AG04449 (cell line): ENCODE results near the gene TCIRG1.
A peak's percentile ranks its signal among the peaks of the same experiment; 100 is the strongest.

Experiments used
- CTCF ChIA-PET: fragments of 350-600 bp; formaldehyde crosslinking; extraction: SDS; loops from one replicate; lab custom pipeline; 2021; ENCODE audit warnings: antibody characterized with exemption; lab: Yijun Ruan, JAX
- POLR2A ChIA-PET: fragments of 400-600, 350-600 bp; formaldehyde crosslinking; extraction: SDS; loops from one replicate; lab custom pipeline; 2020; ENCODE audit warnings: antibody characterized with exemption, inconsistent platforms; lab: Yijun Ruan, JAX
- DNase-seq: peaks from one replicate; pipeline ENCODE4 v3.0.0-alpha.2; 2010; ENCODE audit warnings: low read depth, low spot score
- H3K4me3 ChIP-seq: 2 replicates; pipeline ENCODE4 v1.5.1; 2011; ENCODE audit warnings: low read depth, mild to moderate bottlenecking, control low read depth, low read length
- TF ChIP-seq, protein P1 (sequence below): IDR thresholded peaks from one replicate; pipeline ENCODE4 v1.5.1; 2011; ENCODE audit warnings: mild to moderate bottlenecking, moderate library complexity, low read length, control low read depth, inconsistent platforms; ENCODE audit not compliant: insufficient read depth; ENCODE audit errors: missing control alignments

Gene TCIRG1

DNA sequence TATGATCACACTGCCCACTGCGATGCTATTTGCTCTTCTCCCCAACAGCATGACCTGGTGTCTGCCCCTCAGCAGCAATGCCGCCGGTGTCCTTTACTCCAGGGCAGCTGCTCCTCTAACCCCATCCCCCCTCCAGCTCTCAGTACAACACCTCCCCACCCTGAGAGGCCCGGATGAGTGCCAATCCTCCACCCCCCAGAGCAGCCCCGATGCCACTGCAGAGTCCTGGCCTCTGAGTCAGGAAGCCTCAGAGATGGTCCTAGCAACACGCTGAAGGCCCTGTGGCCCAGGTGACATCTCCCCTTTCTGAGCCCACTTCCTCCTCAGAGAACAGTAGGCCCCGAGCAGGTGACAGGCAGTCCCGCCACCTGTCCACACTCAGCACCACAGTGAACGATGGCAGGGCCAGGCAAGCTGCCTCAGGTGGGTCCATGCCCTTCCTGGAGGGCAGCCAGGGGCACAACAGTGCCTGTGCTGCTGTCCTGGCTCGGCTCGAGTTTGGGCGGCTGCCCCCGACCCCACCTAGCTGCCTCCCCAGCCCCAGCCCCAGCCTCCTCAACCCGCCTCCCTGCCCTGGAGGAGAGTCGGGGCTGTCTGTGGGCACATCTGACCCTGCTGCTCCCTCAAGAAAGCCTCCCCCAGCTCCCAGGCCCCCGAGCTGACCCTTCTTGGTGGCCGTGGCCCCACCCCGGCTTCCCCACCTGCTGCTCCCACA is 12.3 kb upstream of the TCIRG1 start:
- POLR2A ChIA-PET, result interaction anchor here (0.6 to 1.0 kb wide), 3 partner anchors 12 to 352 kb away, joined by 3 to 4 read pairs (median 3); no protein-coding TSS in a partner anchor
- CTCF ChIA-PET, result interaction anchor here (0.7 to 1.5 kb wide), 3 partner anchors 8 to 17 kb away, joined by 3 read pairs; partner anchors contain the start of gene ALDH3B1
- TF ChIP-seq, protein P1, sequence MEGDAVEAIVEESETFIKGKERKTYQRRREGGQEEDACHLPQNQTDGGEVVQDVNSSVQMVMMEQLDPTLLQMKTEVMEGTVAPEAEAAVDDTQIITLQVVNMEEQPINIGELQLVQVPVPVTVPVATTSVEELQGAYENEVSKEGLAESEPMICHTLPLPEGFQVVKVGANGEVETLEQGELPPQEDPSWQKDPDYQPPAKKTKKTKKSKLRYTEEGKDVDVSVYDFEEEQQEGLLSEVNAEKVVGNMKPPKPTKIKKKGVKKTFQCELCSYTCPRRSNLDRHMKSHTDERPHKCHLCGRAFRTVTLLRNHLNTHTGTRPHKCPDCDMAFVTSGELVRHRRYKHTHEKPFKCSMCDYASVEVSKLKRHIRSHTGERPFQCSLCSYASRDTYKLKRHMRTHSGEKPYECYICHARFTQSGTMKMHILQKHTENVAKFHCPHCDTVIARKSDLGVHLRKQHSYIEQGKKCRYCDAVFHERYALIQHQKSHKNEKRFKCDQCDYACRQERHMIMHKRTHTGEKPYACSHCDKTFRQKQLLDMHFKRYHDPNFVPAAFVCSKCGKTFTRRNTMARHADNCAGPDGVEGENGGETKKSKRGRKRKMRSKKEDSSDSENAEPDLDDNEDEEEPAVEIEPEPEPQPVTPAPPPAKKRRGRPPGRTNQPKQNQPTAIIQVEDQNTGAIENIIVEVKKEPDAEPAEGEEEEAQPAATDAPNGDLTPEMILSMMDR, result no peak
- DNase-seq, result no peak
- H3K4me3 ChIP-seq, result no peak overlapping the region

DNA sequence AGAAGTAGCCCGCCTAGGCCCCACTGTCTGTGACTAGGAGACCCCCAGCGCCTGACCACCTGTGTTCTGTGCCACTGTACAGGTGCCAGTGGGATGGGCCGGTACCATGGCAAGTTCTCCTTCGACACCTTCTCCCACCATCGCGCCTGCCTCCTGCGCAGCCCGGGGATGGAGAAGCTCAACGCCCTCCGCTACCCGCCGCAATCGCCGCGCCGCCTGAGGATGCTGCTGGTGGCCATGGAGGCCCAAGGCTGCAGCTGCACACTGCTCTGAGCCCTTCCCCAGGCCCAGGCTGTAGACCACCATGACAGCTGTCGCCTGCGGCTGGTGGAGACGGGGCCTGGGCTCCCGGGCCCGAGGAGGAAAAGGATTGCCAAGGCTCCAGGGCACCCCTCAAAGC is 11.2 kb upstream of the TCIRG1 start:
- TF ChIP-seq, protein P1, result no peak
- DNase-seq, result no peak
- no peak overlapping the region for H3K4me3 ChIP-seq
- ChIA-PET CTCF (interaction anchor here (1.1 to 1.5 kb wide), 2 partner anchors 9 to 17 kb away, joined by 3 read pairs; partner anchors contain the start of gene ALDH3B1), POLR2A (interaction anchor here (1.5 kb wide), 1 partner anchor 14 kb away, joined by 4 read pairs; no protein-coding TSS in a partner anchor)

DNA sequence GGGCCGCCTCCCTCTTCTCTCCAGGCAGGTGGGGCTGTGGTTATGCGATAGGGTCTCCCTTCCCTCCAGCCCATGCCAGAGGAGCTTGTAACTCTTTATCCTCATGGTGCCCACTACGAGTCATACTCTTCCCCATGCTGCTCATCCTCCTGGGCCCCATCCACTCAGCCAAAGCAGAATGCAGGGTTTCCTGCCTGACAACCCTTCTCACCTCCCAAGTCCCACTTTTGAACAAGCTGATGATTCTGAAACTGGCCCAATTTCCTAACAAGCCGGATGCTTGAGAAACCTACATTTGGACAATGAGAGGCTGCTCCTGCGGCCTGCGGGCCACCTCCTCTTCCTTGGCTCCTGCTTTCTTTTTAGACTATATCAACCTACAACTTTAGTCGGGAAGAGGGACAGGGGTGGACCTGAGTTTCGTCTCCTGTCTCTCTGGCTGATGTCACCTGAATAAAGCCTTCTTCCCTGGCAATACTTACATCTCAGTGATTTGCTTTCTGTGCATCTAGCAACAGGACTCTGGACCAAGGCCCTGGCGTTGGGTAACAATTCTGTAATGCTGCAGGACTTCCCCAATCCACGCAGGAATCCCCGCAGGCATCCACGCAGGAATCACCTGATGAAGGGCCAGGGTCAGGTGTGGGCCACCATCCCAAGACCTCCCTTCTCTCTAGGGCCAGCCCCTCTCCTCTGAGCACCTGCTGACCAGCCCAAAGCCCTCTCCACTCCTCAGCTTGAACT is 9.9 kb upstream of the TCIRG1 start:
- POLR2A ChIA-PET, result interaction anchor here (0.6 to 1.5 kb wide), 4 partner anchors 10 to 175 kb away, joined by 3 to 5 read pairs (median 4); partner anchors contain the start of gene TCIRG1
- CTCF ChIA-PET, result interaction anchor here (0.9 kb wide), 1 partner anchor 14 kb away, joined by 3 read pairs; no protein-coding TSS in a partner anchor
- DNase-seq, result no peak
- no peak overlapping the region for H3K4me3 ChIP-seq
- TF ChIP-seq, protein P1, result no peak

DNA sequence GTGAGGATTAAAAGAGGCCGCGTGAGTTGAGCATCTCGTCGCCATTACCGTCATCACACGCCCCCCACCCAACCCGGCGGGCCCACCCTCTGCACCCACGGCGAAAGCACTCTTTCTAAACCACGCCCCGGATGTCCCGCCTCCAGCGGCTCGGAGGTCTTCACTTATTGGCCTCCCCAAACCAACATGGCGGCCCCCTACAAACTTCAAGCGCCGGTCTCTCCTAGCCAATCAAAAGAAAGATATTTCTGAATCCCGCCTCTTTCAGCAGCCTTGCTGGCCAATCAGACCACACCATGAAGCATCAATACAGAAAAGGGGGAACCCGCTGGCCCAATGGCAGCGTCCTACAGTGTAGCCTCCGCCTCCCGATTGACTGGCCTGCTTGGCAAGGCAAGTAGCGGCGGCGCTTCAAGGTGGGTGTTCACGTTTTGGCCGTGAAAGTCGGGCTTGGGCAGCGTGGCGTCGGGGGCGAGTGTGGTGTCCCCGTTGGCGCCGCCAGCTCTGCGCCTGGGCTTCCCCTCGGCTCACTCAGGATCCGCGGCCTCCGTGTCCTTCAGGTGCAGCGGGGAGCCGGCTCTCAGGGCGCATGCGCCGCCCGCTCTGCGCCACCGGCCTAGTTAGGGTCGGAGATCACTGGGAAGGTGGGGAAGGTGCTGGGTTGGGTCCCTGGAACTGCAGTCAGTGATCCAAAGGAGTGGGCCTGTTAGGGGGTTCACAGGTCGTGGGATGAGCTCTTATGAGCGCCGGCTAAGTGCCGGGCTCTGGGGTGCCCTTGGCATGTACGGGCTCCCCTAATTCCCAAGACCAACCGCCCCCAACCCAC is 8.3 kb upstream of the TCIRG1 start, which contains the start of gene NDUFS8:
NDUFS8 (plus strand) TSS at position 364 of the 826 bp plus-strand sequence. CDS start 1,471 bp downstream, outside the sequence.
- ChIA-PET POLR2A (interaction anchor here (0.6 to 1.3 kb wide), 4 partner anchors 10 to 17 kb away, joined by 3 to 5 read pairs (median 4); no protein-coding TSS in a partner anchor), CTCF (interaction anchor here (0.8 to 1.5 kb wide), 3 partner anchors 9 to 21 kb away, joined by 3 to 5 read pairs (median 3); partner anchors contain the start of gene TCIRG1)
- TF ChIP-seq, protein P1, result no peak
- peak; percentile 94 for DNase-seq
- H3K4me3 ChIP-seq, result peak within 1 kb of the TSS; percentile 98

DNA sequence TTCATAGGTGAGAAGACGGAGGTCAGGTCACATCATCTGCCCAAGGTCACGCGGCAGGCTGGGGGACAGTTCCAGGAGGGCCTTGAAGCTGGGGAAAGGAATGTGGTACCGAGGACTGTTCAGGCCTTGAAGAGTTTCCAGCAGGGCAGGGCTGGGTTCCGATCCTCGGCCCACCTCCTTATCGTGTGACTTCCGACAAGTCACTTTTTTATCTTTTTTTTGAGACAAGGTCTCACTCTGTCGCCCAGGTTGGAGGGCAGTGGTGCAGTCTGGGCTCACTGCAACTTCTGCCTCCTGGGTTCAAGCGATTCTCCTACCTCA is 7.7 kb upstream of the TCIRG1 start:
- ChIA-PET POLR2A (interaction anchor here (1.3 kb wide), 2 partner anchors 11 to 18 kb away, joined by 4 to 5 read pairs; no protein-coding TSS in a partner anchor), CTCF (interaction anchor here (0.8 to 1.5 kb wide), 4 partner anchors 8 to 37 kb away, joined by 3 to 5 read pairs (median 3); partner anchors contain the start of gene TCIRG1)
- DNase-seq, result no peak
- TF ChIP-seq, protein P1, result no peak
- H3K4me3 ChIP-seq, result peak overlapping the region; percentile 98
